Neural progenitor cell (in vitro differentiated cells): ENCODE results near the gene IL3RA. TPM values are rescaled to one million over a fixed set of nuclear protein-coding genes. Genes with fewer than 3 reads are reported as not detected.

Experiments
- DNase-seq: peaks from one replicate; pipeline ENCODE4 v3.0.0-alpha.2; 2016; ENCODE audit warnings: low spot score
- H2AFZ ChIP-seq: fragments of 200-600 bp; sonication (generic); replicated peaks from 2 replicates; pipeline ENCODE4 v1.6.1; 2016; ENCODE audit warnings: antibody characterized with exemption
- H3F3A ChIP-seq: fragments of 200-600 bp; sonication (generic); 2 replicates; pipeline ENCODE4 v1.6.1; 2016; ENCODE audit warnings: antibody characterized with exemption, low read depth
- H3K27ac ChIP-seq: fragments of 200-600 bp; sonication (generic); 2 replicates; pipeline ENCODE4 v1.5.1; 2016; ENCODE audit warnings: mild to moderate bottlenecking
- H3K27me3 ChIP-seq: fragments of 200-600 bp; sonication (generic); 2 replicates; pipeline ENCODE4 v1.6.1; 2016; ENCODE audit warnings: mild to moderate bottlenecking, moderate library complexity
- H3K36me3 ChIP-seq: fragments of 200-600 bp; sonication (generic); 2 replicates; pipeline ENCODE4 v1.5.1; 2016
- H3K4me1 ChIP-seq: fragments of 200-600 bp; sonication (generic); 2 replicates; pipeline ENCODE4 v1.6.1; 2016; ENCODE audit warnings: mixed run types
- H3K4me2 ChIP-seq: fragments of 200-600 bp; sonication (generic); 2 replicates; pipeline ENCODE4 v1.6.1; 2016
- H3K4me3 ChIP-seq: fragments of 200-600 bp; sonication (generic); 2 replicates; pipeline ENCODE4 v1.5.1; 2016
- H3K79me2 ChIP-seq: fragments of 200-600 bp; sonication (generic); 2 replicates; pipeline ENCODE4 v1.6.1; 2016; ENCODE audit warnings: low read depth
- H3K9ac ChIP-seq: fragments of 200-600 bp; sonication (generic); 2 replicates; pipeline ENCODE4 v1.6.1; 2016
- H3K9me3 ChIP-seq: fragments of 200-600 bp; sonication (generic); 2 replicates; pipeline ENCODE4 v1.5.1; 2016; ENCODE audit warnings: low read depth
- H4K20me1 ChIP-seq: fragments of 200-600 bp; sonication (generic); 2 replicates; pipeline ENCODE4 v1.6.1; 2016; ENCODE audit warnings: low read depth
- H3K27ac Mint-ChIP-seq: 3 replicates; pipeline ENCODE4 v1.8.0; 2021; ENCODE audit warnings: mixed read lengths
- H3K27me3 Mint-ChIP-seq: 2 replicates; pipeline ENCODE4 v1.8.0; 2022; ENCODE audit warnings: low read depth, mild to moderate bottlenecking, inconsistent platforms, moderate library complexity, mixed read lengths; ENCODE audit not compliant: insufficient read depth
- H3K36me3 Mint-ChIP-seq: 3 replicates; pipeline ENCODE4 v1.8.0; 2021; ENCODE audit warnings: mixed read lengths
- H3K4me1 Mint-ChIP-seq: 3 replicates; pipeline ENCODE4 v1.8.0; 2021; ENCODE audit warnings: mixed read lengths
- H3K4me3 Mint-ChIP-seq: 3 replicates; pipeline ENCODE4 v1.8.0; 2021; ENCODE audit warnings: mild to moderate bottlenecking, moderate library complexity, mixed read lengths
- H3K9me3 Mint-ChIP-seq: 3 replicates; pipeline ENCODE4 v1.8.0; 2020; ENCODE audit warnings: mixed read lengths
- CTCF ChIP-seq: fragments of 200-600 bp; sonication (generic); IDR thresholded peaks from 2 replicates; pipeline ENCODE4 v1.5.1; 2017; ENCODE audit warnings: antibody characterized with exemption, mild to moderate bottlenecking
- EZH2 ChIP-seq: fragments of 200-600 bp; sonication (generic); IDR thresholded peaks from 2 replicates; pipeline ENCODE4 v1.6.1; 2017; ENCODE audit warnings: antibody characterized with exemption, mild to moderate bottlenecking, moderate library complexity
- EZH2phosphoT487 ChIP-seq: fragments of 200-600 bp; sonication (generic); IDR thresholded peaks from 2 replicates; pipeline ENCODE4 v1.6.1; 2017; ENCODE audit warnings: antibody characterized with exemption
- total RNA-seq: library from RNA; depleted of rRNA; stranded (reverse); fragments of >200 nt; gene quantifications from 2 replicates; pipeline ENCODE4 v1.2.3, GENCODE V29; 2015; ENCODE audit warnings: low replicate concordance

IL3RA gene
- total RNA-seq, 1 donor from 2014 or later: not detected

DNA sequence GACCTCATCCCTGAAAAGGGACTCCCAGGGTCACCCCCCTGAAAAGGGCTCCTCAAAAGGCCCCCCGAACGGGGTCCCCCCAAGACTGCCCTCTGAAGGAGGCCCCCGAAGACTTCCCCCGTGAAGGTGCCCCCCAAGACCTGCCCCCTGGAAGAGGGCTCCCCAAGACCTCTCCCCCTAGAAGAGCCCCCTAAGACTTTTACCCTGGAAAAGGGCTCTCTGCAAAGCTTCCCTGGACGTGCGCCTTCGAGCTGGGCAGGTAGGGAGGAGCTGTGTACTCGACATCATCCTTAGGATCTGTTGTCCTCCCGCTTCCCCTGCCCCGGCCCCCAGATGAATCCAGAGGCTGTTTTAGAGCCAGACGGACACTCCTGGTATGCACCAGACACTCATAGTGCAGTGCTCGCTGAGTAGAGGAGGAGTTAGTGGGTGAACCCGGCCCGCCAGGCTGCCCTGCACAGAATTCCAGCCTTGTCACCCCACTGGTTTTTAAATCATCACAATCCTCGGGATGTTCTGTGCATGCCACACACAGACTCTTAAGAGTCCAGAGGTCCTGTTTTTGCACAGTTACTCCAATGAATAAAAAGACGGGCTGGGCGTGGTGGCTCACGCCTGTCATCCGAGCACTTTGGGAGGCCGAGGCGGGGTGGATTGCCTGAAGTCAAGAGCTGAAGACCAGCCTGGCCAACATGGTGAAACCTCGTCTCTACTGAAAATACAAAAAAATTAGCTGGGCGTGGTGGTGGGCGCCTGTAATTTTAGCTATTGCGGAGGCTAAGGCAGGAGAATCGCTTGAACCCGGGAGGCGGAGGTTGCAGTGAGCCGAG is 61.1 kb downstream of the IL3RA start:
- no peak for DNase-seq
- peaks cover 11% of the 10 kb centered on the region for H3K36me3 Mint-ChIP-seq

DNA sequence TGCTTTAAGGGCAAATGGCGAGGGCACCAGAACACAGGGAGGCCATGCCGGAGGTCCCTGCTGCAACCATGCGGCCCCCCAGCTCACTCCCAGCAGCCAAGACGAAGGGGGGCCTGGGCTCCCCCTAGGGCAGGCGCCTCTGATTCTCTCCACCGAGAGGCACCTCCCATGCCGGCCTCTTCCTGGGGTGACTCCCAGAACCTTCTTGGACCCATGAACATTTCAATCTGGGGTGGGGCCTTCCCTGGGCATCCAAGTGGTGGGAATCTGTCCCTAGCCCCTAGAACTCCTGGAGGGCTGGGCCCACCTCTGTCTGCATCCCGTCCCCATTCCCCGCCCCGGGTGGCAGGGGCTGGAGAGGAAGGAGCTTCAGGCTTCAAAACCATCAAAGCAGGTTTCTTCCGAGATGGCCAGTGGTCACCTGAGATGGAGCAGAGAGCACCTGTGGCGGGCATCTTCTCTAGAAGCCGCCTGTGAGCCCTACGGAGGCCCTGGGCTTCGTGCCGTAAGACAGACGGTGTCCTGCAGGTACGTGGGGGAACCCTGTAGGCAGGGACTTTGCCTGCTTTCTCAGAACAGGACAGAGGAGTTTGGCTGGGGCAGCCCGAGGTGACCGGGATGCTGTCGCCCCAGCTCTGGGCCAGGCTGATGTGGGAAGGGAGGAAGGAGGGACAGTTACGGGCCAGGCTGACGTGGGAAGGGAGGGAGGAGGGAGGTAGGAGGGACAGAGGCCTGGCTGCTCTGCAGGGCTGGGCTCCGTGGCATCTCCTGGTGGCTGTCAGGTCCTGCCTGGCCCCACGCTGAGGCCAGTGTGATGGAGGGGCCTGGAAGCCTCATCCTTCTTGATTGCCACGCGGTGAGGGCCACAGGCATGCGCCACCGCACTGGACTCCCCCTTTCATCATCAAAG is 62.1 kb downstream of the IL3RA start:
- Histone ChIP-seq H3K36me3 (no peaks in the 10 kb centered on the region), H3K79me2 (peaks cover 24% of the 10 kb centered on the region), H2AFZ (no peak overlapping the region), H3K27me3 (no peaks in the 10 kb centered on the region), H3K9me3 (no peaks in the 10 kb centered on the region), H3K4me3 (no peak overlapping the region), H3K27ac (peak overlapping the region; percentile 46), H3K9ac (no peak overlapping the region), H4K20me1 (peaks cover 7% of the 10 kb centered on the region), H3K4me1 (peaks cover 2% of the 10 kb centered on the region), H3K4me2 (no peak overlapping the region), H3F3A (peaks cover 9% of the 10 kb centered on the region)
- DNase-seq: no peak
- H3K4me3 Mint-ChIP-seq: no peak overlapping the region
- no peaks in the 10 kb centered on the region for H3K9me3 Mint-ChIP-seq
- no peak for TF ChIP-seq EZH2
- TF ChIP-seq EZH2phosphoT487: no peak
- TF ChIP-seq CTCF: no peak
- peaks cover 11% of the 10 kb centered on the region for H3K36me3 Mint-ChIP-seq
- H3K27me3 Mint-ChIP-seq: peaks cover under 1% of the 10 kb centered on the region
- H3K4me1 Mint-ChIP-seq: peaks cover 19% of the 10 kb centered on the region
- no peak overlapping the region for H3K27ac Mint-ChIP-seq

More for the DNA sequence above, 61.1 kb downstream of the IL3RA start:
- Mint-ChIP-seq H3K27me3 (peaks cover 2% of the 10 kb centered on the region), H3K4me1 (peaks cover 22% of the 10 kb centered on the region), H3K9me3 (no peaks in the 10 kb centered on the region), H3K27ac (no peak overlapping the region), H3K4me3 (no peak overlapping the region)
- H3F3A ChIP-seq: peaks cover 14% of the 10 kb centered on the region
- TF ChIP-seq CTCF: no peak
- no peak for TF ChIP-seq EZH2phosphoT487
- TF ChIP-seq EZH2: no peak
- no peak overlapping the region for H3K9ac ChIP-seq
- no peak overlapping the region for H3K4me2 ChIP-seq
- H3K4me1 ChIP-seq: peaks cover 8% of the 10 kb centered on the region
- H3K36me3 ChIP-seq: no peaks in the 10 kb centered on the region
- H4K20me1 ChIP-seq: peaks cover 7% of the 10 kb centered on the region
- H2AFZ ChIP-seq: no peak overlapping the region
- H3K27ac ChIP-seq: no peak overlapping the region
- H3K9me3 ChIP-seq: no peaks in the 10 kb centered on the region
- H3K27me3 ChIP-seq: no peaks in the 10 kb centered on the region
- peaks cover 32% of the 10 kb centered on the region for H3K79me2 ChIP-seq
- H3K4me3 ChIP-seq: no peak overlapping the region

- Histone ChIP-seq H3K4me3 (no peak overlapping the region), H2AFZ (no peak overlapping the region), H3K27ac (no peak overlapping the region), H4K20me1 (peaks cover 4% of the 10 kb centered on the region), H3K36me3 (peaks cover under 1% of the 10 kb centered on the region), H3K9me3 (no peaks in the 10 kb centered on the region), H3K4me2 (no peak overlapping the region), H3K27me3 (no peaks in the 10 kb centered on the region), H3F3A (peaks cover 9% of the 10 kb centered on the region), H3K9ac (no peak overlapping the region), H3K79me2 (peaks cover 10% of the 10 kb centered on the region), H3K4me1 (no peaks in the 10 kb centered on the region)
- Mint-ChIP-seq H3K9me3 (no peaks in the 10 kb centered on the region), H3K4me1 (peaks cover 10% of the 10 kb centered on the region), H3K4me3 (no peak overlapping the region), H3K36me3 (peaks cover 11% of the 10 kb centered on the region), H3K27me3 (no peaks in the 10 kb centered on the region), H3K27ac (no peak overlapping the region)
- TF ChIP-seq EZH2 (no peak), CTCF (no peak), EZH2phosphoT487 (no peak)
- no peak for DNase-seq
Measured at GRCh38 chrX:1400049-1400448, 63.5 kb downstream of the IL3RA start.
